ENCODE results near the gene PGAP1.
A peak's percentile ranks its signal among the peaks of the same experiment; 100 is the strongest.

Gene PGAP1

GRCh38 chr2:196887431-196887830, 39.1 kb downstream of the PGAP1 start:
- peaks cover 75% of the 10 kb centered on the region for H3K36me3 Mint-ChIP-seq
- H3K4me3 Mint-ChIP-seq = no peak overlapping the region
- no peak overlapping the region for H3K27ac Mint-ChIP-seq
- DNase-seq (ENCODE audit: low spot score in 2 of 2) (no peak), ATAC-seq (no peak)
- H3K4me1 Mint-ChIP-seq = no peaks in the 10 kb centered on the region
- no peaks in the 10 kb centered on the region for H3K9me3 Mint-ChIP-seq

DNA sequence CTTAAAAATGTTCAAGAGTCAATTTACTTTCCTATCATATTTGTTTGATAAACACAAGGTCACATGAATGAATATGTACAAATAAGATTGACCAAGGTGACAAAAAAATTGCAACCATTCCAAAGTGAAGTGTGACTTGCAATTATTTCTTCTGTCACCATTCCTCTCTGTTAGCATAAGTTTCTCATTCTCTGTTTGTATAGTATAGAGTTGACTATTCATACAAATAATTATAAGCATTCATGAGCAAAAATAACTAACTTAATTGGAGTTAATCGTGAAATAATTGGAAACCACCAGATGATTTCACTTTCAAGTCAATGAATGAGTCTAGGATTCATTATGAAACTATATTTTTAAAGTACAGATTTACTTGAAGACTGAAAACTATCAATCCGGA, 42.1 kb downstream of the PGAP1 start:
- Mint-ChIP-seq H3K27ac (no peak overlapping the region), H3K4me3 (no peak overlapping the region), H3K4me1 (no peaks in the 10 kb centered on the region), H3K36me3 (peaks cover 60% of the 10 kb centered on the region), H3K9me3 (no peaks in the 10 kb centered on the region)
- no peak for DNase-seq (ENCODE audit: low spot score in 2 of 2)
- no peak for ATAC-seq

GRCh38 chr2:196876364-196876763, 50.1 kb downstream of the PGAP1 start:
- H3K4me1 Mint-ChIP-seq = no peaks in the 10 kb centered on the region
- no peaks in the 10 kb centered on the region for H3K9me3 Mint-ChIP-seq
- DNase-seq (ENCODE audit: low spot score in 2 of 2) = no peak
- peaks cover 50% of the 10 kb centered on the region for H3K36me3 Mint-ChIP-seq
- no peak for ATAC-seq
- no peak overlapping the region for H3K4me3 Mint-ChIP-seq
- no peak overlapping the region for H3K27ac Mint-ChIP-seq

GRCh38 chr2:196875414-196875813, 51.1 kb downstream of the PGAP1 start:
- ATAC-seq = peak; percentile 44
- Mint-ChIP-seq H3K4me3 (no peak overlapping the region), H3K36me3 (peaks cover 59% of the 10 kb centered on the region), H3K27ac (no peak overlapping the region), H3K9me3 (no peaks in the 10 kb centered on the region), H3K4me1 (no peaks in the 10 kb centered on the region)
- no peak for DNase-seq (ENCODE audit: low spot score in 2 of 2)

- no peak for ATAC-seq
- H3K4me1 Mint-ChIP-seq = no peaks in the 10 kb centered on the region
- H3K9me3 Mint-ChIP-seq = no peaks in the 10 kb centered on the region
- DNase-seq (ENCODE audit: low spot score in 2 of 2) = no peak
- H3K27ac Mint-ChIP-seq = no peak overlapping the region
- peaks cover 49% of the 10 kb centered on the region for H3K36me3 Mint-ChIP-seq
- H3K4me3 Mint-ChIP-seq = no peak overlapping the region
Observed at GRCh38 chr2:196873511-196873910, 53.0 kb downstream of the PGAP1 start.

- no peak overlapping the region for H3K27ac Mint-ChIP-seq
- ATAC-seq = no peak
- DNase-seq (ENCODE audit: low spot score in 2 of 2) = no peak
- peaks cover 6% of the 10 kb centered on the region for H3K9me3 Mint-ChIP-seq
- no peak overlapping the region for H3K4me3 Mint-ChIP-seq
- peaks cover 29% of the 10 kb centered on the region for H3K36me3 Mint-ChIP-seq
- no peaks in the 10 kb centered on the region for H3K4me1 Mint-ChIP-seq
Observed at GRCh38 chr2:196854629-196855028, 71.9 kb downstream of the PGAP1 start.

GRCh38 chr2:196853301-196854087, 73.0 kb downstream of the PGAP1 start:
- ATAC-seq = no peak
- no peak overlapping the region for H3K27ac Mint-ChIP-seq
- peaks cover 2% of the 10 kb centered on the region for H3K9me3 Mint-ChIP-seq
- peaks cover 17% of the 10 kb centered on the region for H3K36me3 Mint-ChIP-seq
- H3K4me1 Mint-ChIP-seq = no peaks in the 10 kb centered on the region
- DNase-seq (ENCODE audit: low spot score in 2 of 2) = no peak
- H3K4me3 Mint-ChIP-seq = no peak overlapping the region

DNA sequence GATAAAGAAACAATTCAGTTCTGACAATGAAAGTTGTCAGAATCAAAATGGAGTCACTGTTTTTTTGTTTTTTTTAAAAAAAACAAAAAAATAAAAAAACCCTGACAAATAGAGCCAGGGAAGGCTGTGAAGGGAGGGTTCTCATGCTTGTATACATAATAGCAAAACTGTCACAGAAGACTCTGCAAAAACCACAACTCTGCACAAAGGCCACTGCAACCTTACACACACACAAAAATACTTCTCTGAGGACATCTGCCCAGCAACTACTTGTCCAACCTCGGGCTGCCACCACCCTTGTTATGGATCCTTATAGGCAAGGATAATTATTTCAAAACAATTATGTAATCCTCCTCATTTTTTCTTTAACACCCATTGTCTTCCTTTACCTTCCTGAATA, 75.4 kb downstream of the PGAP1 start:
- no peak overlapping the region for H3K4me3 Mint-ChIP-seq
- H3K4me1 Mint-ChIP-seq = no peaks in the 10 kb centered on the region
- H3K36me3 Mint-ChIP-seq = peaks cover 8% of the 10 kb centered on the region
- H3K27ac Mint-ChIP-seq = no peak overlapping the region
- ATAC-seq (no peak), DNase-seq (ENCODE audit: low spot score in 2 of 2) (no peak)
- H3K9me3 Mint-ChIP-seq = no peaks in the 10 kb centered on the region

GRCh38 chr2:196849895-196850294, 76.6 kb downstream of the PGAP1 start:
- H3K4me3 Mint-ChIP-seq = no peak overlapping the region
- no peaks in the 10 kb centered on the region for H3K4me1 Mint-ChIP-seq
- no peak for DNase-seq (ENCODE audit: low spot score in 2 of 2)
- H3K36me3 Mint-ChIP-seq = peaks cover 19% of the 10 kb centered on the region
- no peaks in the 10 kb centered on the region for H3K9me3 Mint-ChIP-seq
- no peak overlapping the region for H3K27ac Mint-ChIP-seq
- no peak for ATAC-seq

DNA sequence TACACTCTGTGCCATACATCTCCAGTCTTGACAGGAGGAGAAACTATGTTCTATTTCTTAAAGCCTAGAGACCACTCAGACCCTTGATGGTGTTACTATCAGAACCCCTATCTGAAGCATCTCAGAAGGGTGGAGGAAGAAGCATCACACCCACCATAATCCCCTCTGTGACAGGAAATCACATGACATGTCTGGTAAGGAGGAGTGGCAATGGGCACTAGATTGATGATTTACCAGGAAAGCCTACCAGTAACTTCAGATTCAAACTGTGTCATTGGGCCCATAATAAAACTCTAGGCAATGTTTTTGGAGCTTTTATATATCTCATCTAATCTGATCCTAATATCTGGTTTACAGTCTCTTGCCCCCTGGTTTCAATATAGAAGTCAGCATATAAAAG, 80.2 kb downstream of the PGAP1 start:
- no peaks in the 10 kb centered on the region for H3K4me1 Mint-ChIP-seq

GRCh38 chr2:196845371-196845770, 81.1 kb downstream of the PGAP1 start:
- Mint-ChIP-seq H3K9me3 (no peaks in the 10 kb centered on the region), H3K4me1 (no peaks in the 10 kb centered on the region), H3K4me3 (no peak overlapping the region), H3K36me3 (peaks cover 57% of the 10 kb centered on the region), H3K27ac (no peak overlapping the region)
- ATAC-seq (no peak), DNase-seq (ENCODE audit: low spot score in 2 of 2) (no peak)

More for the DNA sequence above, 80.2 kb downstream of the PGAP1 start:
- no peak overlapping the region for H3K27ac Mint-ChIP-seq
- no peak for DNase-seq (ENCODE audit: low spot score in 2 of 2)
- H3K36me3 Mint-ChIP-seq = peaks cover 52% of the 10 kb centered on the region
- ATAC-seq = no peak
- no peak overlapping the region for H3K4me3 Mint-ChIP-seq
- no peaks in the 10 kb centered on the region for H3K9me3 Mint-ChIP-seq

GRCh38 chr2:196840171-196840570, 86.3 kb downstream of the PGAP1 start:
- Mint-ChIP-seq H3K4me3 (no peak overlapping the region), H3K36me3 (peaks cover 60% of the 10 kb centered on the region), H3K4me1 (no peaks in the 10 kb centered on the region), H3K9me3 (no peaks in the 10 kb centered on the region), H3K27ac (no peak overlapping the region)
- ATAC-seq (no peak), DNase-seq (ENCODE audit: low spot score in 2 of 2) (no peak)

DNA sequence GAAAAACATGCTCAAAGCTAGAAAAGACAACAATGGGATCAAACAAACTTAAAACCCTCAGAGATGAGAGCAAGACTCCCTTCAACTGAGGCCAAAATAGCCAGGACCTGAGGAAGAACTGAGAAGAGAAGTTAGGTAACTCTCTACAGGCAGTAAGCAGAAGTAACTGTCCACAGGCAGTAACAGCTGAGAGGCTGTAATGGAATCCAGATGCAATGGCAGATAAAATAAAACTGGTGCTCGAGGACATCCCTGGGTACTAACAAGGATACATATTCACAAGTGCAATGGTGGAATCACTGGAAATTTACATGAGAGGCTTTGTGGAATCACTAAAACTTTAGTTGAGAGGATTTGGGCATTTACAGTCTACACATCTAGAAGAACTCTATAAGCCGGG, 86.9 kb downstream of the PGAP1 start:
- H3K4me1 Mint-ChIP-seq = no peaks in the 10 kb centered on the region
- ATAC-seq (no peak), DNase-seq (ENCODE audit: low spot score in 2 of 2) (no peak)
- no peak overlapping the region for H3K27ac Mint-ChIP-seq
- H3K36me3 Mint-ChIP-seq = peaks cover 57% of the 10 kb centered on the region
- H3K4me3 Mint-ChIP-seq = no peak overlapping the region
- H3K9me3 Mint-ChIP-seq = no peaks in the 10 kb centered on the region

DNA sequence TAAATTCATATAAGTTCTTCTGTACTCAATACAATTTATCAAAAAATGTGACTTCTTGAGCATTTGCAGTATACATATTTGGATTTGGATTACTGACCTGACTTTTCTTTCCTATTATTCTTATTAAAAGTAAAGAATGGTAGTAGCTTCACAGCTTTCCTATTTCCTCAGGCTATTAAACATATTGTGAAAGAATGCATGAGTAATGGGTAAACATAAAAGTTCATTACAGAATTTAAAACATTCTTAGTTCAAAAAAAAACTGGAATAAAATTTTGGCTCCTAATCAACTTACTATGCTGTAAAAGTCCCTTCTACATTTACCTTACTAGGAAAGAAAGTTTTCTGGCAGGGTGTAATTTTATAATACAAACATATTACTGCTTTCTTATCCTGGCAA, 90.1 kb downstream of the PGAP1 start:
- Mint-ChIP-seq H3K4me3 (no peak overlapping the region), H3K9me3 (no peaks in the 10 kb centered on the region), H3K4me1 (no peaks in the 10 kb centered on the region), H3K27ac (no peak overlapping the region), H3K36me3 (peaks cover 28% of the 10 kb centered on the region)
- ATAC-seq (no peak), DNase-seq (ENCODE audit: low spot score in 2 of 2) (no peak)

DNA sequence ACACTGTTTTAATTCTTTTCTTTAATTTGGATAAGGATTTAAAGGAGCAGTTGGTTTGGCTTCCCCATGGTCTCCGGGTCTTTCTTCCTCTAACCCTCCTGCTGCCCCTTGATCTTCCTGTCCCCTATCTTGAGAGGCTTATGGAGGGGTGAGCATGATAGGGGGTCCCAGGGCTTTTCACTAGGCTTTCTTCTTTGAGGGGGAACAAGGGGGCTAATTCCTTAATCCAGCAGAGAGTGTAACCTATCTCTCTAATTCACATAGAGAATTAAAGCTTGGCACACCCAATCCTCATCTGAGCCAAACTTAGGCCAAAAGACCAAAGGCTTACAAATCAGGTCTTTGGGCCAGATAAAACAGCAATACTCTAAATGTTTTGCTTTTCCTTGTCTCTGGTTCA, 95.8 kb downstream of the PGAP1 start:
- Mint-ChIP-seq H3K4me1 (no peaks in the 10 kb centered on the region), H3K36me3 (peaks cover 2% of the 10 kb centered on the region), H3K9me3 (no peaks in the 10 kb centered on the region), H3K4me3 (no peak overlapping the region), H3K27ac (no peak overlapping the region)
- no peak for DNase-seq (ENCODE audit: low spot score in 2 of 2)
- ATAC-seq = no peak

GRCh38 chr2:196827356-196827755, 99.2 kb downstream of the PGAP1 start:
- DNase-seq (ENCODE audit: low spot score in 2 of 2) (no peak), ATAC-seq (no peak)
- Mint-ChIP-seq H3K27ac (no peak overlapping the region), H3K36me3 (no peaks in the 10 kb centered on the region), H3K4me3 (no peak overlapping the region), H3K9me3 (no peaks in the 10 kb centered on the region), H3K4me1 (no peaks in the 10 kb centered on the region)
